DND-41 (cell line): ENCODE data around the gene PTPN1.

Source experiments
- EZH2 ChIP-seq: IDR thresholded peaks from 3 replicates; pipeline ENCODE4 v1.6.1; 2012; ENCODE audit warnings: borderline replicate concordance, low read depth, mild to moderate bottlenecking, moderate library complexity, low read length, inconsistent platforms; ENCODE audit not compliant: severe bottlenecking
- TF ChIP-seq, protein P1 (sequence below): IDR thresholded peaks from 2 replicates; pipeline ENCODE4 v1.5.1; 2012; ENCODE audit warnings: borderline replicate concordance, low read length, moderate library complexity, mild to moderate bottlenecking; ENCODE audit not compliant: poor library complexity, severe bottlenecking; ENCODE audit errors: extremely low read depth

DNA sequence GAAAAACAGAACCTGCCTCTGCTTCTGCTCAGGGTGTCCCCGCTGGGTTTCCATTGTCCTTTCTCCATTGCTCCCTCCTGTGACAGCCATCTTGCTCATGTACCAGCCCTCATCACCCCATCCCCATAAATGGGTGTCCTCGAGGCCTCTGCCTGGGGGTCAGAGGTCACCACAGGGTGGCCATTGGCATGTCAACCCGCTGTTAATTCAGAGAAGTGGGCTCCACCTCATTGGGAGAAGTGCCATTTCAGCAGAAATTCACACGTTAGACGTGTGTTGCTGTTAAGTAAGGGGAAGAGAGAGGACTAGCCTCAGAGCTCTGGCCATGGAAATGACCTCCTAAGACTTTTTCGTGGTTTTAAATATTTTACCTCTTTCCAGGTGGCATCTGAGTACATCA, 71.9 kb downstream of the PTPN1 start:
- TF ChIP-seq, protein P1, sequence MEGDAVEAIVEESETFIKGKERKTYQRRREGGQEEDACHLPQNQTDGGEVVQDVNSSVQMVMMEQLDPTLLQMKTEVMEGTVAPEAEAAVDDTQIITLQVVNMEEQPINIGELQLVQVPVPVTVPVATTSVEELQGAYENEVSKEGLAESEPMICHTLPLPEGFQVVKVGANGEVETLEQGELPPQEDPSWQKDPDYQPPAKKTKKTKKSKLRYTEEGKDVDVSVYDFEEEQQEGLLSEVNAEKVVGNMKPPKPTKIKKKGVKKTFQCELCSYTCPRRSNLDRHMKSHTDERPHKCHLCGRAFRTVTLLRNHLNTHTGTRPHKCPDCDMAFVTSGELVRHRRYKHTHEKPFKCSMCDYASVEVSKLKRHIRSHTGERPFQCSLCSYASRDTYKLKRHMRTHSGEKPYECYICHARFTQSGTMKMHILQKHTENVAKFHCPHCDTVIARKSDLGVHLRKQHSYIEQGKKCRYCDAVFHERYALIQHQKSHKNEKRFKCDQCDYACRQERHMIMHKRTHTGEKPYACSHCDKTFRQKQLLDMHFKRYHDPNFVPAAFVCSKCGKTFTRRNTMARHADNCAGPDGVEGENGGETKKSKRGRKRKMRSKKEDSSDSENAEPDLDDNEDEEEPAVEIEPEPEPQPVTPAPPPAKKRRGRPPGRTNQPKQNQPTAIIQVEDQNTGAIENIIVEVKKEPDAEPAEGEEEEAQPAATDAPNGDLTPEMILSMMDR, result no peak
- no peak for TF ChIP-seq EZH2
